SJCRH30 (cell line): ENCODE measurements around the gene CHRNA7. TPM values are rescaled to one million over a fixed set of nuclear protein-coding genes. Genes with fewer than 3 reads are reported as not detected.

Experiments used
- DNase-seq, 2 experiments: peaks; one replicate each; pipeline ENCODE4 v3.0.0-alpha.2; 2015 to 2020
- H3K27ac ChIP-seq: fragments of 250-450 bp; sonication (Bioruptor Pico); 2 replicates; pipeline ENCODE4 v1.5.1; 2020; ENCODE audit warnings: mild to moderate bottlenecking, moderate library complexity
- H3K27me3 ChIP-seq: fragments of 250-450 bp; sonication (Bioruptor Pico); 2 replicates; pipeline ENCODE4 v1.5.1; 2020; ENCODE audit warnings: mild to moderate bottlenecking, moderate library complexity
- H3K36me3 ChIP-seq: fragments of 250-450 bp; sonication (Bioruptor Pico); 2 replicates; pipeline ENCODE4 v1.5.1; 2020; ENCODE audit warnings: mild to moderate bottlenecking, moderate library complexity
- H3K4me1 ChIP-seq: fragments of 250-450 bp; sonication (Bioruptor Pico); 2 replicates; pipeline ENCODE4 v1.5.1; 2020; ENCODE audit warnings: mild to moderate bottlenecking, moderate library complexity
- H3K4me3 ChIP-seq: fragments of 250-450 bp; sonication (Bioruptor Pico); 2 replicates; pipeline ENCODE4 v1.5.1; 2020; ENCODE audit warnings: mild to moderate bottlenecking, moderate library complexity
- H3K9me3 ChIP-seq: fragments of 250-450 bp; sonication (Bioruptor Pico); replicated peaks from 2 replicates; pipeline ENCODE4 v1.5.1; 2020; ENCODE audit warnings: mild to moderate bottlenecking, moderate library complexity
- total RNA-seq: library from RNA; depleted of rRNA; stranded (reverse); fragments of >200 nt; shearing (Covaris generic); gene quantifications from 2 replicates; pipeline ENCODE4 v1.2.3, GENCODE V29; 2014

The CHRNA7 gene
- total RNA-seq, 1 experiment from 2014 or later, result 8.9 TPM

- no peak for DNase-seq
- no peaks in the 10 kb centered on the region for H3K4me1 ChIP-seq
Observed at GRCh38 chr15:32099956-32100684, 69.8 kb downstream of the CHRNA7 start.

GRCh38 chr15:32104061-32104995 is 74.0 kb downstream of the CHRNA7 start:
- no peaks in the 10 kb centered on the region for H3K4me1 ChIP-seq
- H3K27ac ChIP-seq, result no peak overlapping the region
- no peak overlapping the region for H3K4me3 ChIP-seq
- DNase-seq, result no peak
- no peaks in the 10 kb centered on the region for H3K27me3 ChIP-seq
- no peaks in the 10 kb centered on the region for H3K36me3 ChIP-seq
- H3K9me3 ChIP-seq, result no peaks in the 10 kb centered on the region

More at GRCh38 chr15:32099956-32100684, 69.8 kb downstream of the CHRNA7 start:
- no peaks in the 10 kb centered on the region for H3K27me3 ChIP-seq
- H3K9me3 ChIP-seq, result no peaks in the 10 kb centered on the region
- no peak overlapping the region for H3K27ac ChIP-seq
- H3K36me3 ChIP-seq, result no peaks in the 10 kb centered on the region
- H3K4me3 ChIP-seq, result no peak overlapping the region

GRCh38 chr15:32105258-32106241 is 75.2 kb downstream of the CHRNA7 start:
- no peaks in the 10 kb centered on the region for H3K27me3 ChIP-seq
- H3K9me3 ChIP-seq, result no peaks in the 10 kb centered on the region
- no peaks in the 10 kb centered on the region for H3K36me3 ChIP-seq
- DNase-seq, result no peak
- H3K4me1 ChIP-seq, result no peaks in the 10 kb centered on the region
- H3K4me3 ChIP-seq, result no peak overlapping the region
- no peak overlapping the region for H3K27ac ChIP-seq

- Histone ChIP-seq H3K27ac (no peak overlapping the region), H3K9me3 (no peaks in the 10 kb centered on the region), H3K27me3 (no peaks in the 10 kb centered on the region), H3K4me3 (no peak overlapping the region), H3K36me3 (no peaks in the 10 kb centered on the region), H3K4me1 (no peaks in the 10 kb centered on the region)
- DNase-seq, result no peak
Observed at GRCh38 chr15:32106401-32107381, 76.4 kb downstream of the CHRNA7 start.

GRCh38 chr15:32107477-32108080 is 77.3 kb downstream of the CHRNA7 start:
- H3K4me1 ChIP-seq, result no peaks in the 10 kb centered on the region
- no peak overlapping the region for H3K27ac ChIP-seq
- no peak for DNase-seq

GRCh38 chr15:32108661-32109060 is 78.3 kb downstream of the CHRNA7 start:
- Histone ChIP-seq H3K36me3 (no peaks in the 10 kb centered on the region), H3K4me3 (no peak overlapping the region)

More at GRCh38 chr15:32107477-32108080, 77.3 kb downstream of the CHRNA7 start:
- Histone ChIP-seq H3K9me3 (no peaks in the 10 kb centered on the region), H3K4me3 (no peak overlapping the region), H3K36me3 (no peaks in the 10 kb centered on the region), H3K27me3 (no peaks in the 10 kb centered on the region)

GRCh38 chr15:32112101-32112500 is 81.8 kb downstream of the CHRNA7 start:
- no peak overlapping the region for H3K27ac ChIP-seq
- no peaks in the 10 kb centered on the region for H3K9me3 ChIP-seq
- DNase-seq, result no peak
- no peaks in the 10 kb centered on the region for H3K36me3 ChIP-seq
- no peak overlapping the region for H3K4me3 ChIP-seq
- H3K4me1 ChIP-seq, result no peaks in the 10 kb centered on the region
- no peaks in the 10 kb centered on the region for H3K27me3 ChIP-seq

More at GRCh38 chr15:32108661-32109060, 78.3 kb downstream of the CHRNA7 start:
- no peaks in the 10 kb centered on the region for H3K27me3 ChIP-seq
- no peak for DNase-seq
- H3K4me1 ChIP-seq, result no peaks in the 10 kb centered on the region
- no peak overlapping the region for H3K27ac ChIP-seq
- no peaks in the 10 kb centered on the region for H3K9me3 ChIP-seq

GRCh38 chr15:32113224-32113623 is 82.9 kb downstream of the CHRNA7 start:
- Histone ChIP-seq H3K27ac (no peak overlapping the region), H3K9me3 (no peaks in the 10 kb centered on the region), H3K36me3 (no peaks in the 10 kb centered on the region), H3K4me3 (no peak overlapping the region), H3K27me3 (no peaks in the 10 kb centered on the region), H3K4me1 (no peaks in the 10 kb centered on the region)
- DNase-seq, result no peak

GRCh38 chr15:32117122-32117521 is 86.8 kb downstream of the CHRNA7 start:
- Histone ChIP-seq H3K4me1 (peaks cover 31% of the 10 kb centered on the region), H3K9me3 (no peaks in the 10 kb centered on the region), H3K27me3 (no peaks in the 10 kb centered on the region), H3K27ac (no peak overlapping the region), H3K4me3 (no peak overlapping the region), H3K36me3 (no peaks in the 10 kb centered on the region)
- DNase-seq, result no peak

GRCh38 chr15:32119286-32119685 is 89.0 kb downstream of the CHRNA7 start:
- Histone ChIP-seq H3K9me3 (no peaks in the 10 kb centered on the region), H3K36me3 (no peaks in the 10 kb centered on the region), H3K27ac (peak overlapping the region; percentile 5; the same call in 1 of the 2 replicates), H3K4me1 (peaks cover 31% of the 10 kb centered on the region), H3K4me3 (no peak overlapping the region), H3K27me3 (no peaks in the 10 kb centered on the region)
- DNase-seq, result peak in 1 of 2 experiments; percentile 29

- Histone ChIP-seq H3K4me1 (peaks cover 31% of the 10 kb centered on the region), H3K36me3 (no peaks in the 10 kb centered on the region), H3K27ac (peak overlapping the region; percentile 49), H3K27me3 (no peaks in the 10 kb centered on the region), H3K4me3 (no peak overlapping the region), H3K9me3 (no peaks in the 10 kb centered on the region)
- DNase-seq, result peak; percentile 85 to 89
Observed at GRCh38 chr15:32119694-32120330, 89.5 kb downstream of the CHRNA7 start.

- H3K9me3 ChIP-seq, result no peaks in the 10 kb centered on the region
- no peaks in the 10 kb centered on the region for H3K36me3 ChIP-seq
- peaks cover 31% of the 10 kb centered on the region for H3K4me1 ChIP-seq
- H3K27ac ChIP-seq, result peak overlapping the region; percentile 49
- DNase-seq, result peak; percentile 73 to 76
- no peaks in the 10 kb centered on the region for H3K27me3 ChIP-seq
- H3K4me3 ChIP-seq, result peak overlapping the region; percentile 16
Observed at GRCh38 chr15:32120577-32121383, 90.5 kb downstream of the CHRNA7 start.
